NT2/D1 (cell line): Measurements from ENCODE around the gene ACTR2.
A peak's percentile ranks its signal among the peaks of the same experiment; 100 is the strongest.

Experiments used
- DNase-seq: peaks from one replicate; pipeline ENCODE4 v3.0.0-alpha.2; 2011; ENCODE audit warnings: low read depth, low spot score
- H3K27me3 ChIP-seq: 2 replicates; pipeline ENCODE4 v1.6.0; 2011; ENCODE audit warnings: mild to moderate bottlenecking; ENCODE audit not compliant: insufficient read length, insufficient read depth
- H3K36me3 ChIP-seq: 2 replicates; pipeline ENCODE4 v1.6.1; 2011; ENCODE audit warnings: mild to moderate bottlenecking, low read length, mixed read lengths; ENCODE audit not compliant: insufficient read depth, insufficient read length
- H3K4me1 ChIP-seq: 2 replicates; pipeline ENCODE4 v1.5.1; 2011; ENCODE audit not compliant: insufficient read depth, insufficient read length
- H3K4me3 ChIP-seq: 2 replicates; pipeline ENCODE4 v1.5.1; 2011; ENCODE audit warnings: low read depth; ENCODE audit not compliant: insufficient read length
- H3K9ac ChIP-seq: 2 replicates; pipeline ENCODE4 v1.6.0; 2011; ENCODE audit warnings: low read depth; ENCODE audit not compliant: insufficient read length
- H3K9me3 ChIP-seq: 2 replicates; pipeline ENCODE4 v1.5.1; 2011; ENCODE audit warnings: mild to moderate bottlenecking, low read length; ENCODE audit not compliant: insufficient read depth
- SUZ12 ChIP-seq: IDR thresholded peaks from 2 replicates; pipeline ENCODE4 v1.6.1; 2011; ENCODE audit not compliant: insufficient read length, insufficient read depth; ENCODE audit errors: extremely low read depth
- YY1 ChIP-seq: IDR thresholded peaks from 2 replicates; pipeline ENCODE4 v1.6.1; 2011; ENCODE audit not compliant: insufficient read length, insufficient read depth
- ZNF274 ChIP-seq: IDR thresholded peaks from 2 replicates; pipeline ENCODE4 v1.6.1; 2011; ENCODE audit warnings: mild to moderate bottlenecking, low read depth, low read length

The ACTR2 gene

DNA sequence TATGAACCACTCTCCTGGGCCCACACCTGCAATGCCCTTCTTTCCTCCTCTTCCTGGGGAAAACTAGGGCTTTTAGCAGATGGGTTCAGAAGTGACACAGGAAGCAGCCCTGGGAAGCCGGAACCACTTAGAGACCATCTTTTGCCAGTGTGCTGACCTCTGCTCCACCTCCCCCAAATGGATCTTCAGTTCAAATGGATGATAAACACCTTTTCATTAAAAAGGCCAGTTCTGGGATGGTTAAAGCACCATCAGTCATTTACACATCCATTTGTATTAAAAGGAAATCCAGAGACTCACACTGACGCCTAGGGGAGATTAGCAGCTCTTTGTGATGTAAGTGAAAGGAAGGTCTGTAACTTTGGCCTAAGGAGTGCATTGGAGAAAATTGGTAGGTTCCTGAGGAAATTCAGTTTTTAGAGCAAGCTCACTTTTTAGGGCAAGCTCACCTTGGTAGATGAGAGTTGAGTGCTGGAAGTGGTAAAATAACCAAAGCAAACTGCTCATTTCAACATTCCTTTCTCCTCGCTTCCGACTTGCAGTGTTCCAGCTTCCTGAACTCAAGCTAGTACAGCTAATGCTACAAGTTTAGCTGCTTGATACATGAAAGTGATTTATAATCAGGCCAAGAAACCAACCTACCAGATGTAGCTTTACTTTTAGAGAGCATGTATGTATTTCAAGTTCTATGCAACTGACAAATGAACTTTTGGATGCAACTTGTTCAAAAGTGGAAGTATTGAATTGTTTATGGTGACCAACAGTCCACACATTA lies 47.7 kb downstream of the ACTR2 start:
- peaks cover 85% of the 10 kb centered on the region for H3K27me3 ChIP-seq

DNA sequence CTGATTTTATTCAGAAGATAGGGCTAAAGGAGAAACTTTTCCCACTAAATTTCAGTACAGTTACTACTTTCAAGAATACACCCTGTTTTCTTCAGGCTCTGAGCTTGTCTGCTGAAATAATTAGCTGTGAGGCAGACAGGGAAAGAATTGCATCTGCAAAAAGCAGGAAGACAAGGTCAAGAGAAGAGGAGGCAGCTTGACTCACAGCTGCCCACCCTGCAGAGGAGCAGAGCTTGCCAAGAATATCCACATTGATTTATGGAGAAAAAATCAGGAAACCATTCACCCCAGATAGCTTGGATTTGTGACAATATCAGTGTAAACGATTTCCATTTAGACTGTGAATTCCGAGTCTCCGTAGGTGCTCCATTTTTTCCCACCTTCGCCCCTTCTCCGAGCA lies 49.0 kb downstream of the ACTR2 start:
- Histone ChIP-seq H3K27me3 (peaks cover 79% of the 10 kb centered on the region), H3K4me3 (no peak overlapping the region), H3K4me1 (no peaks in the 10 kb centered on the region), H3K9ac (no peak overlapping the region), H3K9me3 (no peaks in the 10 kb centered on the region), H3K36me3 (peaks cover 12% of the 10 kb centered on the region)
- DNase-seq, result no peak
- no peak for TF ChIP-seq SUZ12
- TF ChIP-seq ZNF274, result no peak
- no peak for TF ChIP-seq YY1

More for the DNA sequence above, 47.7 kb downstream of the ACTR2 start:
- Histone ChIP-seq H3K9me3 (no peaks in the 10 kb centered on the region), H3K4me3 (no peak overlapping the region), H3K36me3 (peaks cover 19% of the 10 kb centered on the region), H3K9ac (no peak overlapping the region), H3K4me1 (no peaks in the 10 kb centered on the region)
- peak; percentile 85 for DNase-seq
- TF ChIP-seq ZNF274 (no peak), SUZ12 (no peak), YY1 (no peak)

DNA sequence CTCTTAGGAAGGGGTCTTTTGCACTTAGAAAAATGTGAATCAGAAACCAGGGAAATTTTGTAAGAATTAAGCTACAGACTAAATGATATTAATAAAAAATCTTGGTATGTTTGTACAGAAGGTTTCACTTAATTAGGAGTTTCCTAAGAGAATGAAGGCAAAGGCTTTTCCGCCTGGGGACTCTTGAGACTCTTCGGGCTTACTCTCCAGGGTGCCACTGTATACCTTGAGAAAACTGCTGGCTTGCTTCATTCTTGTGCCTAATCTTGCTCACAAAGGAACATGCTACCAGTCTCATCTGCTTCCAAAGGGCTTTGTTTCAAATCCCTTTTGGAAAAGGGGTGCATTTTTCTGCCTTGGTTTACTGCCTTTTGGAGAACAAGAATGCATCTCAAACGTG lies 49.5 kb downstream of the ACTR2 start:
- no peaks in the 10 kb centered on the region for H3K4me1 ChIP-seq
- DNase-seq, result no peak
- H3K27me3 ChIP-seq, result peaks cover 75% of the 10 kb centered on the region
- H3K9me3 ChIP-seq, result no peaks in the 10 kb centered on the region
- H3K4me3 ChIP-seq, result no peak overlapping the region
- TF ChIP-seq YY1 (no peak), SUZ12 (no peak), ZNF274 (no peak)
- H3K9ac ChIP-seq, result no peak overlapping the region
- peaks cover 10% of the 10 kb centered on the region for H3K36me3 ChIP-seq

DNA sequence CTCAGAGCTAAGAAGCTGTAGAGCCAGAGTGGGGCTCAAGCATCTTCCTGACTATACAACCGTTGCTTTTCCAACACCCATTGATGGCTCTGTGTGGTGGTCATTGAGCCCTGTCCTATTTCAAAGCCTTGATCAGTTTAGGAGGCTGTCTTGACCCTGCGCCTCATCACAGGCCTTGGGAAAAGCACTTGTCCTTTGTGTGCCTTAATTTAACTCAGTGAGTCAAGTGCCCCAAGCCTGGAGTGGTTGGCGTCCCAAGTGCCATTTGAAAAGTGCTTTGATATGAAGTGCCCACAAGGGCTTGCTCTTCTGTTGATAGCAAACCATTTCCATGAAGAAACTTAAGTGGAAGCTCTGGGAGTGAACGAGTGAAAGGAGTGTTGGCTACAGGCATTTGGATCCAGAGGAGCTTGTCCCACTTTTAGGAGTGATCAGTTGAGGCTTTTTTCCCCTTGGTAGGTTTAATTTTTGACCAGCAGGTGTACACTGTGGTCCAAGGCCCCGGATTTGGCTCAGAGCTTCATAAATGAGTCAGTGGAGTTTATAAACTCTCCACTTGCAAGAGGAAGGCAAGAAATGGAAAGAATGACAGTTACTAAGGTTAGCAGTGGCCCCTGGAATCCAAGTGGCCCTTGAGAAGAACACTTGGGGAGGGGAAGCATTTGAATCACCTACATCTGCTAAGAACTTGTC lies 50.3 kb downstream of the ACTR2 start:
- Histone ChIP-seq H3K9ac (no peak overlapping the region), H3K27me3 (peaks cover 73% of the 10 kb centered on the region), H3K4me3 (no peak overlapping the region), H3K4me1 (no peaks in the 10 kb centered on the region), H3K9me3 (no peaks in the 10 kb centered on the region), H3K36me3 (peaks cover 4% of the 10 kb centered on the region)
- TF ChIP-seq SUZ12 (no peak), ZNF274 (no peak), YY1 (no peak)
- no peak for DNase-seq

DNA sequence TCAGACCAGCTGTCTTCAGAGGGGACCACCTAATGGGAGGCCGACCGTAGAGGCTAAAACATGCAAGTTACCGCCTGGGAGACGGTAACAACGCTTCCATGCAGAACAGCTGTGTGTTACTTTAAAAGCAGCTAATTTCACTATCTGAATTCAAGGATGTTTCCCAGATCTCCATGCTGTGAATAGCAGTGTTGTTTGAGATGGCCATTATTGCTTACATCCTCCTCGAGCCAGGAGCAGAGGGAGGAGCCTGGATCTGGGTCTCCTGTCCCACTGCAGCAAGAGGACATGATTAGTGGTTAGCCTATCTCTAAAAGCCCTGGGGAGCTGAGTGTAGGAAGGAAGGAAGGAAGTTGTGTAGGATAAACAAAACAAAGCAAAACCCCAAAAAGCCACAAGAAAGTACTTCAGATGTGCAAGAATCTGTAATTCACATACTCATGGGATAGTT lies 50.9 kb downstream of the ACTR2 start:
- TF ChIP-seq SUZ12 (no peak), ZNF274 (no peak), YY1 (no peak)
- Histone ChIP-seq H3K9ac (no peak overlapping the region), H3K4me1 (no peaks in the 10 kb centered on the region), H3K36me3 (no peaks in the 10 kb centered on the region), H3K9me3 (no peaks in the 10 kb centered on the region), H3K27me3 (peaks cover 67% of the 10 kb centered on the region), H3K4me3 (no peak overlapping the region)
- DNase-seq, result no peak

DNA sequence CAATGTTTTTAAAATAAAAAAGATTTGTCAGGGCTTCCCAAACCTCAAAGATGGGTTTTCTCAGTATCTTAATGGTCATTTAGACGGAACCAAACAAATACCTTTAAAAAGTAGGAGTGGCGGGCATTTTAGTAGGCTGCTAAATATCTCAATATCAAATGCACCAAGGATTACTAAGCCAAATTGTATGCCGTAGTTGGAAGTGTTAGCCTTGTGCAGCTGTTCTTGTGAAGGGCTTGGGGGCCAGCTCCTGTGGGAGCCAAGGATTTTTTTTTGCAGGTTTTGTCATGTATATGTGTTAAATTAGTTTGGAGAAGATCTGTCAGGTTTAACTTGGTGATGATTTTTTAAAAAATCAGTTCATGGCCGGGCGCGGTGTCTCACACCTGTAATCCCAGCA lies 52.1 kb downstream of the ACTR2 start:
- H3K36me3 ChIP-seq, result no peaks in the 10 kb centered on the region
- H3K9me3 ChIP-seq, result no peaks in the 10 kb centered on the region
- H3K27me3 ChIP-seq, result peaks cover 57% of the 10 kb centered on the region
- no peak for DNase-seq
- TF ChIP-seq YY1 (no peak), SUZ12 (no peak), ZNF274 (no peak)
- H3K4me1 ChIP-seq, result no peaks in the 10 kb centered on the region
- H3K4me3 ChIP-seq, result no peak overlapping the region
- no peak overlapping the region for H3K9ac ChIP-seq
